Testis (tissue), 2 donors: ENCODE data around the gene SLC35F2.

Experiments
- CTCF ChIP-seq, 3 experiments: fragments of 450-650 bp in 2 of 3; fragments of 200-600 bp in 1 of 3; sonication (generic) in 1 of 3; IDR thresholded peaks; one replicate each; pipeline ENCODE4 v1.5.1; 2016 to 2019; ENCODE audit warnings: antibody characterized with exemption in 3 of 3, mild to moderate bottlenecking in 2 of 3, moderate library complexity in 1 of 3
- POLR2A ChIP-seq: fragments of 450-650 bp; IDR thresholded peaks from one replicate; pipeline ENCODE4 v1.6.1; 2017; ENCODE audit warnings: antibody characterized with exemption, mild to moderate bottlenecking, moderate library complexity

GRCh38 chr11:107752949-107753822 is 105.4 kb downstream of the SLC35F2 start:
- TF ChIP-seq CTCF (IDR thresholded peaks at IDR 0.05) (no peak), POLR2A (no peak)
